ENCODE results near the gene LMBR1.
A peak's percentile ranks its signal among the peaks of the same experiment; 100 is the strongest.
"Not testable (repeated sequence)": the region's sequence is repeated elsewhere in the genome, so short reads cannot be mapped to it uniquely, and the experiment has no call there.

The LMBR1 gene

GRCh38 chr7:156753630-156754029 lies 139.4 kb downstream of the LMBR1 start:
- no peak for DNase-seq

GRCh38 chr7:156753229-156753560 lies 139.8 kb downstream of the LMBR1 start:
- DNase-seq, result no peak

- no peak for DNase-seq
Observed at GRCh38 chr7:156752367-156753228, 140.4 kb downstream of the LMBR1 start.

GRCh38 chr7:156751319-156751718 lies 141.7 kb downstream of the LMBR1 start:
- peak in 1 of 2 experiments; percentile 18 for DNase-seq

- DNase-seq, result no peak
Observed at GRCh38 chr7:156747718-156748117, 145.3 kb downstream of the LMBR1 start.

- no peak for DNase-seq
Observed at GRCh38 chr7:156746891-156747290, 146.1 kb downstream of the LMBR1 start.

GRCh38 chr7:156739596-156739995 lies 153.4 kb downstream of the LMBR1 start:
- DNase-seq, result no peak

- DNase-seq, result no peak
Observed at GRCh38 chr7:156735851-156736250, 157.1 kb downstream of the LMBR1 start.

GRCh38 chr7:156733638-156734037 lies 159.3 kb downstream of the LMBR1 start:
- DNase-seq, result no peak

GRCh38 chr7:156732091-156732625 lies 160.8 kb downstream of the LMBR1 start:
- no peak for DNase-seq

GRCh38 chr7:156731651-156732050 lies 161.3 kb downstream of the LMBR1 start:
- no peak for DNase-seq

- DNase-seq, result no peak
Observed at GRCh38 chr7:156725936-156726335, 167.0 kb downstream of the LMBR1 start.

- DNase-seq, result no peak
Observed at GRCh38 chr7:156725073-156725472, 167.9 kb downstream of the LMBR1 start.

GRCh38 chr7:156722043-156722826 lies 170.7 kb downstream of the LMBR1 start:
- no peak for DNase-seq

- DNase-seq, result no peak
Observed at GRCh38 chr7:156703773-156704482, 189.1 kb downstream of the LMBR1 start.

GRCh38 chr7:156703209-156703608 lies 189.8 kb downstream of the LMBR1 start:
- no peak for DNase-seq

GRCh38 chr7:156702399-156702798 lies 190.6 kb downstream of the LMBR1 start:
- no peak for DNase-seq

- not testable (repeated sequence) for DNase-seq
Observed at GRCh38 chr7:156701787-156702186, 191.2 kb downstream of the LMBR1 start.

- not testable (repeated sequence) for DNase-seq
Observed at GRCh38 chr7:156698512-156698911, 194.5 kb downstream of the LMBR1 start.

GRCh38 chr7:156697283-156697682 lies 195.7 kb downstream of the LMBR1 start:
- DNase-seq, result not testable (repeated sequence)

- no peak for DNase-seq
Observed at GRCh38 chr7:156693627-156694026, 199.4 kb downstream of the LMBR1 start.

GRCh38 chr7:156692849-156693248 lies 200.1 kb downstream of the LMBR1 start:
- DNase-seq, result no peak

GRCh38 chr7:156691764-156692163 lies 201.2 kb downstream of the LMBR1 start:
- DNase-seq, result no peak

Measured in SW 1271 (cell line).